Body of pancreas (tissue), 4 donors: ENCODE results near the gene DCP2. TPM values are rescaled to one million over a fixed set of nuclear protein-coding genes. Genes with fewer than 3 reads are reported as not detected.
"Not testable (repeated sequence)": the region's sequence is repeated elsewhere in the genome, so short reads cannot be mapped to it uniquely, and the experiment has no call there.

Experiments used
- ATAC-seq: fragments of 150-250 bp; one replicate; pipeline ENCODE4 v1.9.1; 2016
- DNase-seq, 4 donors: peaks; one replicate each; pipeline ENCODE4 v3.0.0-alpha.2; 2019
- H3K27ac ChIP-seq, 4 donors: fragments of 200-600 bp; sonication (generic); 1 replicate in 3 of 4; 2 replicates in 1 of 4; pipeline versions ENCODE4 v1.5.1 to v1.6.1; 2016 to 2019; ENCODE audit warnings: mild to moderate bottlenecking in 1 of 4, mixed read lengths in 1 of 4, moderate library complexity in 1 of 4
- H3K27me3 ChIP-seq, 2 donors: fragments of 200-600 bp; sonication (generic); one replicate each; pipeline ENCODE4 v1.6.0; 2016; ENCODE audit warnings: mild to moderate bottlenecking in 1 of 2
- H3K36me3 ChIP-seq, 2 donors: fragments of 200-600 bp; sonication (generic); replicated peaks in 1 of 2; 2 replicates each; pipeline ENCODE4 v1.5.1; 2016; ENCODE audit warnings: low read depth in 2 of 2; ENCODE audit not compliant: insufficient read depth in 1 of 2
- H3K4me1 ChIP-seq: fragments of 200-600 bp; sonication (generic); one replicate; pipeline ENCODE4 v1.6.0; 2016
- H3K4me3 ChIP-seq, 2 donors: fragments of 200-600 bp; sonication (generic); 1 replicate in 1 of 2; 2 replicates in 1 of 2; pipeline ENCODE4 v1.5.1; 2016 to 2019
- H3K9me3 ChIP-seq, 3 donors: fragments of 200-600 bp; sonication (generic); 1 replicate in 2 of 3; 2 replicates in 1 of 3; pipeline ENCODE4 v1.5.1; 2016
- POLR2A ChIP-seq, 3 donors: fragments of 450-650 bp; IDR thresholded peaks; one replicate each; pipeline ENCODE4 v1.6.1; 2016; ENCODE audit warnings: antibody characterized with exemption in 3 of 3, mild to moderate bottlenecking in 2 of 3
- WGBS, 2 donors: methylation state at CpG; one replicate each; pipeline ENCODE4 v1.1.5; 2017; 5-methylcytosine and 5-hydroxymethylcytosine counted together
- intact Hi-C: fragments of 100-400 bp; cut with DNase I; formaldehyde crosslinking; loops from one replicate; pipeline ENCODE4 v1.15.1; 2023
- total RNA-seq, 2 donors: library from RNA; depleted of rRNA; stranded (reverse); fragments of >200 nt; gene quantifications; one replicate each; pipeline ENCODE4 v1.1.0, GENCODE V29; 2016
- TF ChIP-seq, protein P1 (sequence below), 7 experiments: fragments of 450-650 bp in 4 of 7; fragments of 200-600 bp in 3 of 7; sonication (generic) in 3 of 7; IDR thresholded peaks; one replicate each; pipeline ENCODE4 v1.5.1; 2016 to 2019; ENCODE audit warnings: antibody characterized with exemption in 7 of 7

DCP2 gene
- total RNA-seq, 2 donors from 2014 or later = 11.2 to 12.5 TPM

DNA sequence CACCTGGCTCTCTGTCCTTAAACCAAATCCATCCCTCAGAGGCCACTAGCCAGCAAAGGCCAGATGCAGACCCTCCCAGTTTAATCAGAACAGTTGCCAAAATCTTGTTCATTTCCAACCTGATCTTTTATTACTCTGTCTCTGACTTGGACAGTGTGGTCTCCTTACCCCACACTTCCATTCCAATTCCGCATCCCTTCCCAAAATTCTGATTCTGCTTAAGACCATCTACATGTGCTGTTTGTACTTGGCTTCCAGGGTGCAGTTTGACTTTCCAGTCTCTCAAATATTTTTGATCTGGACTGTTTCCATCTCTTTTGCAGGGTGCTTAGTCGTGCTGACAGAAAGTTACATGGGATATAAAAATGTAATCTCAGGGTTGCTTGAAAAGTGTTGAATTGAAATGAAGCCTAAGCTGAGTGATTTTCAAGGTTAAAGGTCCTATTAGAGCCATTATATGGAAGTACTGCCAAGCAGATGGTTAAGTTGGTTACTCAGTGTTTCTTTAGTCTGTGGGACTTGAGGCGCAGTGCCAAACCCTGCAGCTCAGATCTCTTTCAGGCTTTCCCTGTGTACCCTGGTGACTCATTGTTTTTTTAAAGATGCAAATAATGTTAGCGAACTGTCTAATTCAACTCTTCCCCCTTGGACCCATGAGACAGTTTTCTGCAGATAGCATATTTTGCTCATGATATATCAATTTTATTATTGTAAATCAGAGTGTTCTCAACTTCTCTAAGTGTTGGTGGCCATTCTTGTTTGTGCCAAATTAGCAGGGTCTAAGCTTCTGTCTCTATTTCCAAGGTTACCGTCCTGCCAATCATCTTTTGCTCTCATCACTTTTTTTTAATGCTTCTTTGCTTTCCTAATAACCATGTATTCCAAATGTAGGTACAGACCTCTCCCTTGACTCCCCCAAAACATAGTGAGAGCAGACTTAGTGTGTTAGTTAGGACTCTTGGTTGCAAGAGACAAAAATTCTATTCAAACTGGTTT lies 18.2 kb upstream of the DCP2 start:
- ATAC-seq = peak; percentile 86
- peaks cover 18% of the 10 kb centered on the region for H3K4me1 ChIP-seq

DNA sequence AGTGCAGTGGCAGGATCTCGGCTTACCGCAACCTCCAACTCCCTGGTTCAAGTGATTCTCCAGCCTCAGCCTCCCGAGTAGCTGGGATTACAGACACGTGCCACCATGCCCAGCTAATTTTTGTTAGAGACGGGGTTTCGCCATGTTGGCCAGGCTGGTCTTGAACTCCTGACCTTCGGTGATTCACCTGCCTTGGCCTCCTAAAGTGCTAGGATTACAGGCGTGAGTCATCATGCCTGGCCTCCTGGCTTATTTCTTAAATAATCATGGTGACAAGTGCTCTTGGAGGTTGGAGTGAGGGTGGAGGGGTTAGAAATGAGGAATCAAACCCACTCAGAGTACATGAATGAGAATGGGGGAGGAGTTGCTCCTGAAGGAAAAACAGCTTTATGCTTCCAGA lies 16.7 kb upstream of the DCP2 start:
- intact Hi-C loops, H3K27ac ChIP-seq, ATAC-seq, H3K27me3 ChIP-seq, H3K4me3 ChIP-seq, H3K36me3 ChIP-seq, H3K9me3 ChIP-seq, DNase-seq: not testable (repeated sequence)
- peaks cover 18% of the 10 kb centered on the region for H3K4me1 ChIP-seq
- WGBS, 2 donors = 90 to 92% methylated on average over 8 of the region's 8 CpGs

More for the DNA sequence above, 18.2 kb upstream of the DCP2 start:
- no peak for TF ChIP-seq POLR2A (IDR thresholded peaks at IDR 0.05)
- TF ChIP-seq, protein P1, sequence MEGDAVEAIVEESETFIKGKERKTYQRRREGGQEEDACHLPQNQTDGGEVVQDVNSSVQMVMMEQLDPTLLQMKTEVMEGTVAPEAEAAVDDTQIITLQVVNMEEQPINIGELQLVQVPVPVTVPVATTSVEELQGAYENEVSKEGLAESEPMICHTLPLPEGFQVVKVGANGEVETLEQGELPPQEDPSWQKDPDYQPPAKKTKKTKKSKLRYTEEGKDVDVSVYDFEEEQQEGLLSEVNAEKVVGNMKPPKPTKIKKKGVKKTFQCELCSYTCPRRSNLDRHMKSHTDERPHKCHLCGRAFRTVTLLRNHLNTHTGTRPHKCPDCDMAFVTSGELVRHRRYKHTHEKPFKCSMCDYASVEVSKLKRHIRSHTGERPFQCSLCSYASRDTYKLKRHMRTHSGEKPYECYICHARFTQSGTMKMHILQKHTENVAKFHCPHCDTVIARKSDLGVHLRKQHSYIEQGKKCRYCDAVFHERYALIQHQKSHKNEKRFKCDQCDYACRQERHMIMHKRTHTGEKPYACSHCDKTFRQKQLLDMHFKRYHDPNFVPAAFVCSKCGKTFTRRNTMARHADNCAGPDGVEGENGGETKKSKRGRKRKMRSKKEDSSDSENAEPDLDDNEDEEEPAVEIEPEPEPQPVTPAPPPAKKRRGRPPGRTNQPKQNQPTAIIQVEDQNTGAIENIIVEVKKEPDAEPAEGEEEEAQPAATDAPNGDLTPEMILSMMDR (IDR thresholded peaks at IDR 0.05) = no peak
- no peak overlapping the region for H3K4me3 ChIP-seq
- 36 to 37% methylated on average over 5 of the region's 5 CpGs for WGBS, 2 donors
- no peaks in the 10 kb centered on the region for H3K9me3 ChIP-seq
- peak; percentile 73 to 89 (median 86) for DNase-seq
- no peaks in the 10 kb centered on the region for H3K36me3 ChIP-seq
- H3K27ac ChIP-seq = peak overlapping the region in 1 of 4 donors; percentile 23
- H3K27me3 ChIP-seq = no peaks in the 10 kb centered on the region
- intact Hi-C loops = no loop called here

DNA sequence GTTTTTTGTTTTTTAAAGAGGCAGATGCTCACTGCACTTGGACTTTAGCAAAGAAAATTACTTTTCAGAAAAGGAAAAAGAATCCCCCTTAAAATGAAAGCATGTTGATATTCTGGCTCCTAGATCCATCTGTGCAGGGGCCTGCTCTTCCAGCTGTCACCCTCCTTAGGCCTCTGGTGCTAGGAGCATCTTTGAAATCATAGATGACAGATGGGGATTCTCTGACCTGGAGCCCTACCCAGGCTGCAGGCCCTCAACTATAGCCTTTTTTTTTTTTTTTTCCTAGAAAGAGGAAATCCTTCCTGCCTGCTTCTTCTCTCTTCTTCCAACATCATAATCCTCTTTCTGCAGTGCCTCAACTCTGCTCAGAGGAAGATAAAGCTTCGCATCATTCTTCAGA lies 16.3 kb upstream of the DCP2 start:
- Histone ChIP-seq H3K36me3 (no peaks in the 10 kb centered on the region), H3K27me3 (no peaks in the 10 kb centered on the region), H3K4me3 (no peak overlapping the region), H3K27ac (no peak overlapping the region), H3K4me1 (peaks cover 18% of the 10 kb centered on the region), H3K9me3 (no peaks in the 10 kb centered on the region)
- TF ChIP-seq POLR2A (IDR thresholded peaks at IDR 0.05) = no peak
- TF ChIP-seq, protein P1 (IDR thresholded peaks at IDR 0.05) = no peak
- ATAC-seq (no peak), DNase-seq (no peak)
- WGBS, 2 donors = 91 to 93% methylated on average over 1 of the region's 1 CpG
- intact Hi-C loops = no loop called here

DNA sequence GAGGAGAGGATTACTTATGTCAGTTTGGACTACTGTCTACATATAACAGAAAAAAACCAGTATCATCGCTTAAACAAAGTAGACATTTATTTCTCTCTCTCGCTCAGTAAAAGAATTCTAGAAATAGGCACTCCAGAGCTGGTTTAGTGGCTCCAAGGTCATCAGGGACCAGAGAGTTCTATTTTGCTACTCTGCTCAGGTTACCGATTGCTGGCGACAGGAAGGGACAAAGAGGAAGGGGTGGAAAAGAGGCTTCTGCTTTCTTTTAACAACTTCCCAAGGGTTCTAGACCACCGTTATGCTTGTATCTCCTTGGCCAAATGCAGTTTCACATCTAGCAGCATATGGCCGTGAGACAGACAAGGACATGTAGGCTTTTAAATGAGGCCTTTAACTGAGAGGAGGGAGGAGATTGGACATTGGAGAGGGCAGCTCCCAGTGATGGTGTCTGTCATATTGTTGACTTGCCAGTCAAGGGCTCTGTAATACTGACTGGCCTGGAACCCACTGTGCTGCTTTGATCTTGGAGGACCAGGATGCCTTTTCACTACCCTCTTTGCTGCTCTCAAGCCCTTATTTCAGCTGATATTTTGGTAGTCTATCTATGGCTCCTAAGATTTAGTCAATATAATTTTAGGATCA lies 15.6 kb upstream of the DCP2 start:
- DNase-seq = no peak
- 84 to 87% methylated on average over 6 of the region's 6 CpGs for WGBS, 2 donors

DNA sequence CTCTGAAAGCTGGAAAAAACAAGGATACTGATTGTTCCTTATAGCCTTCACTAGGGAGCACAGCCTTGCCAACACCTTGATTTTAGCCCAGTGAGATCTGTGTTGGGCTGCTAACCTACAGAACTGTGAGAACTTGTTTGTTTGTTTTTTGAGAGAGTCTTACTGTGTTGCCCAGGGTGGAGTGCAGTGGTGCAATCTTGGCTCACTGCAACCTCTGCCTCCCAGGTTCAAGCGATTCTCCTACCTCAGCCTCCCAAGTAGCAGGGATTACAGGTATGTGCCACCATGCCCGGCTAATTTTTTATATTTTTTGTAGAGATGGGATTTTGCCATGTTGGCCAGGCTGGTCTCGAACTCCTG lies 13.2 kb upstream of the DCP2 start:
- H3K27ac ChIP-seq, H3K4me3 ChIP-seq, DNase-seq, H3K36me3 ChIP-seq, intact Hi-C loops, H3K27me3 ChIP-seq, H3K4me1 ChIP-seq, ATAC-seq, H3K9me3 ChIP-seq: not testable (repeated sequence)
- 81 to 82% methylated on average over 3 of the region's 3 CpGs for WGBS, 2 donors

More for the DNA sequence above, 15.6 kb upstream of the DCP2 start:
- TF ChIP-seq, protein P1 (IDR thresholded peaks at IDR 0.05) = no peak
- no peak for TF ChIP-seq POLR2A (IDR thresholded peaks at IDR 0.05)
- H3K27me3 ChIP-seq = no peaks in the 10 kb centered on the region
- no peak overlapping the region for H3K27ac ChIP-seq
- intact Hi-C loops = no loop called here
- no peak overlapping the region for H3K4me3 ChIP-seq
- no peaks in the 10 kb centered on the region for H3K36me3 ChIP-seq
- no peak for ATAC-seq
- no peaks in the 10 kb centered on the region for H3K9me3 ChIP-seq
- peaks cover 18% of the 10 kb centered on the region for H3K4me1 ChIP-seq
